AG04450 (cell line): ENCODE measurements around the gene WWOX. TPM values are rescaled to one million over a fixed set of nuclear protein-coding genes. Genes with fewer than 3 reads are reported as not detected.
"Not testable (repeated sequence)": the region's sequence is repeated elsewhere in the genome, so short reads cannot be mapped to it uniquely, and the experiment has no call there.

Source experiments
- CTCF ChIA-PET: fragments of 300-600, 350-600 bp; formaldehyde crosslinking; extraction: SDS; loops from one replicate; lab custom pipeline; 2022; ENCODE audit warnings: antibody characterized with exemption, inconsistent platforms; lab: Charles Lee
- POLR2A ChIA-PET: fragments of 350-600 bp; formaldehyde crosslinking; extraction: SDS; loops from one replicate; lab custom pipeline; 2021; ENCODE audit warnings: antibody characterized with exemption, inconsistent platforms; lab: Yijun Ruan, JAX
- DNase-seq: peaks from one replicate; pipeline ENCODE4 v3.0.0-alpha.2; 2011; ENCODE audit warnings: low read depth, low spot score
- H3K27ac ChIP-seq: one replicate; pipeline ENCODE4 v1.5.1; 2012; ENCODE audit warnings: low read depth, low read length, control low read depth
- H3K27me3 ChIP-seq: one replicate; pipeline ENCODE4 v1.6.0; 2012; ENCODE audit warnings: low read length; ENCODE audit not compliant: control insufficient read depth, insufficient read depth
- H3K4me3 ChIP-seq: 2 replicates; pipeline ENCODE4 v1.5.1; 2011; ENCODE audit warnings: mild to moderate bottlenecking, low read depth, low read length, control low read depth
- H3K9me3 ChIP-seq: 2 replicates; pipeline ENCODE4 v1.5.1; 2012; ENCODE audit warnings: low read length; ENCODE audit not compliant: control insufficient read depth, insufficient read depth
- polyA plus RNA-seq: library from polyadenylated mRNA; depleted of rRNA; stranded (reverse); fragments of >200 nt; gene quantifications from 2 replicates; pipeline ENCODE4 v1.2.3, GENCODE V29; 2011
- TF ChIP-seq, protein P1 (sequence below): IDR thresholded peaks from 2 replicates; pipeline ENCODE4 v1.5.1; 2011; ENCODE audit warnings: low read depth, low read length, control low read depth, inconsistent platforms

Gene WWOX
- polyA plus RNA-seq, 1 experiment, result 2.1 TPM

DNA sequence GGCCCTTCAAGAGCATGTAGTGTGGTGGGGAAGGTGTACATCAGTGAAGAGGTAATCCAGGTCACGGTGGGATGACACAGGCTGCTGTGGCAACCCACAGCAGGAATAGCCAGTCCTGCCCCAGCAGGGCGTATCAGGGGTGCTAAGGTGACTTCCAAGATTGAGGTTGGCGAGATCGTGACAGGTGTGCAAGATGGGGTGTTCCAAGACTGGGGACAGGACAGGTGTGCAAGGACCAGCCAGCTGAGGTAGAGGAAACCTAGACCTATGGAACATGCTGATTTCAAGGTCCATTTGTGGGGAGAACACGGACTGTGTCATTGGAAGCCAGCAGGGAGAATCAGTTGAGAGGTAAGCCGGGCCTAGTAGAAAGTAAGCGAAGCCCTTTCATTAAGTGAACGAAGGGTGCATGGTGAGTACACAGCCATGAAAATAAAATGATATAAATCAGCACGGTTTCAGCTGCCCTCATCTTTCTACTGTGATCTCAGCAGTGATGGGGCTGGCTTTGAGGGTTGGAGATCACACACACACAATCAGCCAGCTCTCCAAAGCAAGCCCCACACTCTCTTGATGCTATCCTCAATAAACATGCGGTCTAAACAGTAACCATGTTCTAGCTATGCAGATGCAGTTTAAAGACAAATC lies 497.0 kb downstream of the WWOX start:
- Histone ChIP-seq H3K9me3 (peaks cover 54% of the 10 kb centered on the region), H3K27me3 (no peaks in the 10 kb centered on the region), H3K27ac (no peak overlapping the region), H3K4me3 (no peak overlapping the region)
- DNase-seq, result no peak
- CTCF ChIA-PET, result no interaction called here
- POLR2A ChIA-PET, result no interaction called here
- TF ChIP-seq, protein P1, sequence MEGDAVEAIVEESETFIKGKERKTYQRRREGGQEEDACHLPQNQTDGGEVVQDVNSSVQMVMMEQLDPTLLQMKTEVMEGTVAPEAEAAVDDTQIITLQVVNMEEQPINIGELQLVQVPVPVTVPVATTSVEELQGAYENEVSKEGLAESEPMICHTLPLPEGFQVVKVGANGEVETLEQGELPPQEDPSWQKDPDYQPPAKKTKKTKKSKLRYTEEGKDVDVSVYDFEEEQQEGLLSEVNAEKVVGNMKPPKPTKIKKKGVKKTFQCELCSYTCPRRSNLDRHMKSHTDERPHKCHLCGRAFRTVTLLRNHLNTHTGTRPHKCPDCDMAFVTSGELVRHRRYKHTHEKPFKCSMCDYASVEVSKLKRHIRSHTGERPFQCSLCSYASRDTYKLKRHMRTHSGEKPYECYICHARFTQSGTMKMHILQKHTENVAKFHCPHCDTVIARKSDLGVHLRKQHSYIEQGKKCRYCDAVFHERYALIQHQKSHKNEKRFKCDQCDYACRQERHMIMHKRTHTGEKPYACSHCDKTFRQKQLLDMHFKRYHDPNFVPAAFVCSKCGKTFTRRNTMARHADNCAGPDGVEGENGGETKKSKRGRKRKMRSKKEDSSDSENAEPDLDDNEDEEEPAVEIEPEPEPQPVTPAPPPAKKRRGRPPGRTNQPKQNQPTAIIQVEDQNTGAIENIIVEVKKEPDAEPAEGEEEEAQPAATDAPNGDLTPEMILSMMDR, result no peak

DNA sequence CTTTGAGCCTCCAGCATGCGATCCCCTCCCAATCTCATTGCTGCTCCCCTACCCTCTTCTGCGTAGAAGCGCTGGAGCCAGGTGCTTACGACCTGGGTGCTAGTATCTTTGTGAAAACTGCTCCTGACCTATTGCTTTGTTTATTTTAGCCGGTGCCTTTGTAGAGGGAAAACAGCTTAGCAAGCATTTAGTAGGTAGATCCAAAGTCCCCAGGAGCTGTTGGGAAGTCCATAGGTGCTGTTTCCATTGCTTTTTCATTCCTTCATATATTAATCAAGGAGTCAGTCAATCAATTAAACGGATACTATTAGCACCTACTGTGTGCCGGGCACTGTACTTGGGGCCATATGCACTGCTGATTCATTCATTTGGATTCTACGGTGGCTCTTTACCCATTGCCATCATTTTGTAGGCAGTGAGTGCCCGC lies 497.6 kb downstream of the WWOX start:
- ChIA-PET POLR2A (no interaction called here), CTCF (no interaction called here)
- TF ChIP-seq, protein P1, result no peak
- H3K9me3 ChIP-seq, result peaks cover 54% of the 10 kb centered on the region
- no peak overlapping the region for H3K27ac ChIP-seq
- H3K27me3 ChIP-seq, result no peaks in the 10 kb centered on the region
- no peak overlapping the region for H3K4me3 ChIP-seq
- no peak for DNase-seq

DNA sequence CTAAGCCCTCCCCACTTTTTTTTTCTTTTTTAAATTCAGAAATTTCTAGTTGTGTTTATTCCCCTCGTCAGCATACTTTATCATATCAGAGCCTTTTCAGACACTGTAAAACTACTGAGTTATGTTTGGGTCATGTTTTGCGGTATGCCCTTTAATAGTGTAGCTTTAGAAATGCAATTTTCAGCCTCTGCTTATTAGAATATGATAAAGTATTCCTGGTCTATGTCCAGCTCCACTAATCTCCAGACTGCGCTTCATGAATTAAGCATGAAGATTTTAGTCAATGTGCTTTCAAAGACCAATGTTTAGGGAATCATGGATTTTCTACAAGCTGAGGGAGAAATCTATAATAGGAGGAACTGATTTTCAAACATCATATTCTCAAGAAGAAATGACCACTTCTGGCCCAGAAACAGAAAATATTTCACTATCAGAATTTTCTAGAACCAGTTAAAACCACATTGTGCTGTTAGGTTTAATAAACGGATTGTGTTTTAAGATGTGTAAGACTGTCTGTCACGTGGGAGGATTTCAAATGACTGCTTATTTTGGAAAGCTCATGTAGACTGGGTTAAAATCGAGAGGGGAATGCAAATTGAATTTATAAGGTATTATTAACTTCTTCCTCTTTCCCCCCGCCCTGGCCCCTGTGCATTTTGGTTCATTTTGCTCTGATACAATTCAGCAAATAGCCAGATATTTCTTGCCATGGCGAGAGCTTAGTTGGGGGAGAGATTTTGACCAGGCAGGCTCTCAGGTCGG lies 498.5 kb downstream of the WWOX start:
- DNase-seq, result no peak
- POLR2A ChIA-PET, result no interaction called here
- Histone ChIP-seq H3K9me3 (peaks cover 52% of the 10 kb centered on the region), H3K4me3 (no peak overlapping the region), H3K27me3 (no peaks in the 10 kb centered on the region), H3K27ac (no peak overlapping the region)
- CTCF ChIA-PET, result no interaction called here
- TF ChIP-seq, protein P1, result no peak

DNA sequence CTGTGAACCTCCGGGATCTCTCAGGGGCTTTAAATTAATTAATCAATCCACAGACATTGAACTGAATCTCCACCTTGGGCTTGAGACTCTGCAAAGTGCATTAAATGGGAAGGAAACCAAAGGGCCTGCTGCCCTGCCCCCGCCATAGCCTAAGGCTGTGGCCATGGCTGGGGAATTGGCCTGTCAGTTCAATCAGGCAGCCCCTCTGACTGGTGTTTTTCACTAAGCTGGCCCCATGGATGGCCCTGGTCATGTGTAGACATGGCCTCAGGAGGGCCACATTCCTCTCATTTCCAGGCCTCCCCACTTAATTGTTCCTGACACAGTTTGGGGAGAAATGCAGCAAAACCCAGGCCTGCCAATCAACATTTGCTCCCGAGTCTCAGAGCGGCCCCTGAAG lies 499.8 kb downstream of the WWOX start:
- DNase-seq, result no peak
- no peak overlapping the region for H3K27ac ChIP-seq
- no peaks in the 10 kb centered on the region for H3K27me3 ChIP-seq
- peaks cover 53% of the 10 kb centered on the region for H3K9me3 ChIP-seq
- TF ChIP-seq, protein P1, result no peak
- ChIA-PET POLR2A (no interaction called here), CTCF (no interaction called here)
- no peak overlapping the region for H3K4me3 ChIP-seq

DNA sequence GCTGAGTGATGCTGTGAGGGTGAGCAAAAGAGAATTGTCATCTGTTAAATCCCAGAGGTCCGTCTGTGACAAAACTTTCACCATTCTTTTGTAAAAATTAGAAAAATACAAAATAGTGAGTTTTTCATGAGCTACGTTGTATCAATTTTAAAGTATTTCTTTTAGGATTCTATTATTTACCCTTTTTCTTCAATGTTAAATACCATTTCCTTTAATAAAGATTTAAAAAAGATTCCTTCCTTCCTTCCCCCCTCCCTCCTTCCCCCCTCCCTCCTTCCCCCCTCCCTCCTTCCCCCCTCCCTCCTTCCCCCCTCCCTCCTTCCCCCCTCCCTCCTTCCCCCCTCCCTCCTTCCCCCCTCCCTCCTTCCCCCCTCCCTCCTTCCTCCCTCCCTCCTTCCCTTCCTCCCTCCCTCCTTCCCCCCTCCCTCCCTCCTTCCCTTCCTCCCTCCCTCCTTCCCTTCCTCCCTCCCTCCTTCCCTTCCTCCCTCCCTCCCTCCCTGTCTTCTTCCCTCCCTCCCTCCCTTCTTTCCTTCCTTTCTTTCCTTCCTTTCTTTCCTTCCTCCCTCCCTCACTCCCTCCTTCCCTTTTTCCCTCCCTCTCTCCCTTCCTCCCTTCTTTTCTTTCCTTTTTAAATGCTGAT lies 505.1 kb downstream of the WWOX start:
- CTCF ChIA-PET, H3K27me3 ChIP-seq, POLR2A ChIA-PET, H3K27ac ChIP-seq, DNase-seq, H3K4me3 ChIP-seq: not testable (repeated sequence)
- peaks cover 31% of the 10 kb centered on the region; the same call in 1 of the 2 replicates for H3K9me3 ChIP-seq
